HEK293T (cell line): ENCODE data around the gene WNT7A.

Experiments used
- BHLHE40 ChIP-seq: fragments of 450-650 bp; IDR thresholded peaks from 2 replicates; pipeline ENCODE4 v1.6.1; 2016; ENCODE audit warnings: mild to moderate bottlenecking, moderate library complexity, borderline replicate concordance
- CTBP1 ChIP-seq: fragments of 450-650 bp; IDR thresholded peaks from 2 replicates; pipeline ENCODE4 v1.6.1; 2016; ENCODE audit warnings: borderline replicate concordance
- ELF4 ChIP-seq: fragments of 450-650 bp; IDR thresholded peaks from 2 replicates; pipeline ENCODE4 v1.6.1; 2017; ENCODE audit warnings: antibody characterized with exemption
- FOXK2 ChIP-seq: fragments of 450-650 bp; IDR thresholded peaks from 2 replicates; pipeline ENCODE4 v1.6.1; 2016; ENCODE audit warnings: mild to moderate bottlenecking
- FOXM1 ChIP-seq: fragments of 450-650 bp; IDR thresholded peaks from 2 replicates; pipeline ENCODE4 v1.6.1; 2017; ENCODE audit warnings: mild to moderate bottlenecking, borderline replicate concordance
- NFRKB ChIP-seq: fragments of 450-650 bp; IDR thresholded peaks from 2 replicates; pipeline ENCODE4 v1.6.1; 2016; ENCODE audit warnings: mild to moderate bottlenecking, moderate library complexity
- SP1 ChIP-seq: fragments of 450-650 bp; IDR thresholded peaks from 2 replicates; pipeline ENCODE4 v1.6.1; 2017
- TARDBP ChIP-seq: fragments of 450-650 bp; IDR thresholded peaks from 2 replicates; pipeline ENCODE4 v1.6.1; 2016
- TF ChIP-seq, protein P1 (sequence below): fragments of 450-650 bp; IDR thresholded peaks from 2 replicates; pipeline ENCODE4 v1.6.1; 2016

DNA sequence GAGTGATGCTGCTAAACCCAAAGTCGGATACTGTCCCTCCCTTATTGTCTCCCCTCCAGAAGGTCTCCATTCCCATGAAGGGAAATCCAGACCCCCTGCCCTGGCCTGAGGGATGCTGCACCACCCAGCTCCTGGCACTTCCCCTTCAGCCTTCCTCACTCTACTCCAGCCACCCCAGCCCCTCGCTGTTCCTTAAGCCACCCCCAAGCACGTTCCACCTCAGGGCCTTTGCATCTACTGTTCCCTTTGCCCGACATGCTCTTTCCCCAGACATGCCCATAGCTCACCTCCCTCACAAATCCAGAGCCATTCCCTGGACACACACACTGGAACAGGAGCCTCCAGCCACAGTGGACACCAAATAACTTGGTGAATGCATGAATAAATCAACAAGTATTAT is 8.1 kb downstream of the WNT7A start:
- TF ChIP-seq SP1, result no peak
- no peak for TF ChIP-seq TARDBP
- TF ChIP-seq, protein P1, sequence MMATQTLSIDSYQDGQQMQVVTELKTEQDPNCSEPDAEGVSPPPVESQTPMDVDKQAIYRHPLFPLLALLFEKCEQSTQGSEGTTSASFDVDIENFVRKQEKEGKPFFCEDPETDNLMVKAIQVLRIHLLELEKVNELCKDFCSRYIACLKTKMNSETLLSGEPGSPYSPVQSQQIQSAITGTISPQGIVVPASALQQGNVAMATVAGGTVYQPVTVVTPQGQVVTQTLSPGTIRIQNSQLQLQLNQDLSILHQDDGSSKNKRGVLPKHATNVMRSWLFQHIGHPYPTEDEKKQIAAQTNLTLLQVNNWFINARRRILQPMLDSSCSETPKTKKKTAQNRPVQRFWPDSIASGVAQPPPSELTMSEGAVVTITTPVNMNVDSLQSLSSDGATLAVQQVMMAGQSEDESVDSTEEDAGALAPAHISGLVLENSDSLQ, result no peak
- TF ChIP-seq FOXK2, result no peak
- no peak for TF ChIP-seq CTBP1
- TF ChIP-seq BHLHE40, result no peak
- no peak for TF ChIP-seq NFRKB
- TF ChIP-seq FOXM1, result no peak
- TF ChIP-seq ELF4, result no peak
